WI38 (cell line): Measurements from ENCODE around the gene HMCN1.

ENCODE experiments used
- H3K4me3 ChIP-seq: 2 replicates; pipeline ENCODE4 v1.5.1; 2011; ENCODE audit warnings: low read depth, mild to moderate bottlenecking, control low read depth, low read length
- TF ChIP-seq, protein P1 (sequence below): IDR thresholded peaks from 2 replicates; pipeline ENCODE4 v1.5.1; 2012; ENCODE audit warnings: low read depth, mild to moderate bottlenecking, control low read depth, low read length

Gene HMCN1

DNA sequence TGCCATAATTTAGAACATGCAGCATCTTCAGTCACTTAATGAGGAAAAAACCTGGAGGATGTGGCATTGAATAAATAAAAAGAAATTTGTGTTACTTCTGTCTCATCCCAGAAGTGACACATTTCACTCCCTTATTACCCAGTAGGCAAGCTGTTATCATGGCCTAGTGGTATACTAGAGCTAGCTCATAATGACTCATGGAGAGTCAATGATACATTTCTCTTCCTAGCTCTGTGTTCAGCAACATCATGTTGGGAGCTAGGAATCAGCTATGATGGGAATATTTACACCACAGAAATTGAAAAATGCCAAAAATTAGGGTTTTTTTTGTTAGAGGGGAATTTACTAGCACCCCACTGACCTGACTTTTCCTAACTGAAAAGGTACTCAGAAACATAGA lies 182.7 kb downstream of the HMCN1 start:
- H3K4me3 ChIP-seq = no peak overlapping the region
- TF ChIP-seq, protein P1, sequence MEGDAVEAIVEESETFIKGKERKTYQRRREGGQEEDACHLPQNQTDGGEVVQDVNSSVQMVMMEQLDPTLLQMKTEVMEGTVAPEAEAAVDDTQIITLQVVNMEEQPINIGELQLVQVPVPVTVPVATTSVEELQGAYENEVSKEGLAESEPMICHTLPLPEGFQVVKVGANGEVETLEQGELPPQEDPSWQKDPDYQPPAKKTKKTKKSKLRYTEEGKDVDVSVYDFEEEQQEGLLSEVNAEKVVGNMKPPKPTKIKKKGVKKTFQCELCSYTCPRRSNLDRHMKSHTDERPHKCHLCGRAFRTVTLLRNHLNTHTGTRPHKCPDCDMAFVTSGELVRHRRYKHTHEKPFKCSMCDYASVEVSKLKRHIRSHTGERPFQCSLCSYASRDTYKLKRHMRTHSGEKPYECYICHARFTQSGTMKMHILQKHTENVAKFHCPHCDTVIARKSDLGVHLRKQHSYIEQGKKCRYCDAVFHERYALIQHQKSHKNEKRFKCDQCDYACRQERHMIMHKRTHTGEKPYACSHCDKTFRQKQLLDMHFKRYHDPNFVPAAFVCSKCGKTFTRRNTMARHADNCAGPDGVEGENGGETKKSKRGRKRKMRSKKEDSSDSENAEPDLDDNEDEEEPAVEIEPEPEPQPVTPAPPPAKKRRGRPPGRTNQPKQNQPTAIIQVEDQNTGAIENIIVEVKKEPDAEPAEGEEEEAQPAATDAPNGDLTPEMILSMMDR = no peak

DNA sequence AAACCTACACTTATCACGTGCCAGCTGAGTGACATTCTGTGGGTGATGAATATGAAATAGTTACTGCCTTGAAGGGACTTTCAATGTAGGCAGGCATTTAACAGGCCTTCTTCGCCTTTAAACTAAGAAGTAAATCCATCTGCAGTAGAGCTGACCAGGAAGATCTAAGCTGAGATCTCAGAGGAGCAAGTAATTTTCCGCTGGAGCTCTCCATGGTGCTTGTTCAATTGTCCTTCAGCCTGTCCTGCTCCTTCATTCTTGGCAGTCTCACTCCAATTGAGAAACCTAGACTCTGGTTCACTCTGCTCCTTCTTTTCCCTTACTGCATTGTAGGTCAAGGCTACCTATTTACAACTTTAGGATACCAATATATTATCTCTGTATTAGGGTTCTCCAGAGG lies 183.5 kb downstream of the HMCN1 start:
- H3K4me3 ChIP-seq = no peak overlapping the region
- TF ChIP-seq, protein P1 = no peak

DNA sequence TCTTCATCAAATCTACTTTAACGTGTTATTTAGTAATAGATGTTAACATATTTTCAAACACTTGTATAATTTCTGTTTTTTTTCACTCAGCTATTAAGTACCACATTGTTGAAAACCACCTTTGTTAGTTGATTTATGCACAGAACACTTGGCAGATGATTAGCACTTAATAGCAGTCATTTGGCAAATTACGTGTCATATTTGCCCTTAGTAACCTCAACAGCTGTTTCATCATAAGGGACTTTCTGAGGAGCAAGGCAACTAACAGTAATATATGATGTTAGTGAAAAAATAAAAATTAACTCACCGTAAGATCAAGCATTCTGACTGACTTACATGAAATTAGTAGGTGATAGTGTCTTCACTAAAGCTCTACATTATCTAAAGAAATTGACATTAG lies 186.4 kb downstream of the HMCN1 start:
- TF ChIP-seq, protein P1 = no peak
- no peak overlapping the region for H3K4me3 ChIP-seq

DNA sequence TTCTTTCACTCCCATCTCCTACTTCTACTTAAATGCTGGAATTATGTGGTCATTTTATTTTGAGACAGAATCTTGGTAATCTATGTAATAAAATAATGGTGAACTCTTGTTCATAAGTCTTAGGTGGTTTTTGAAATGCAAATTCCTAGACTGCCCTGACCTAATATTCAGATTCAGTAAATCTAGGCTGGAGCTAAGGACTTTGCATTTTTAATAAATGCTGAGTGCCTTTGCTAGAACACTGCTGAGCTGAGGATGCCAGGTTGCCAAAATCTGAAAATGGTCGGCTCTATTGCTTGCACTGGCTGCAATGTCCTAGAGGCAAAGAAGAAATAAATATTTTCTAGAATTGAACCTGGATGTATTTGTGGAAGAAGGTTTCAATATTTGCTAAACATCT lies 187.4 kb downstream of the HMCN1 start:
- no peak overlapping the region for H3K4me3 ChIP-seq
- TF ChIP-seq, protein P1 = no peak

DNA sequence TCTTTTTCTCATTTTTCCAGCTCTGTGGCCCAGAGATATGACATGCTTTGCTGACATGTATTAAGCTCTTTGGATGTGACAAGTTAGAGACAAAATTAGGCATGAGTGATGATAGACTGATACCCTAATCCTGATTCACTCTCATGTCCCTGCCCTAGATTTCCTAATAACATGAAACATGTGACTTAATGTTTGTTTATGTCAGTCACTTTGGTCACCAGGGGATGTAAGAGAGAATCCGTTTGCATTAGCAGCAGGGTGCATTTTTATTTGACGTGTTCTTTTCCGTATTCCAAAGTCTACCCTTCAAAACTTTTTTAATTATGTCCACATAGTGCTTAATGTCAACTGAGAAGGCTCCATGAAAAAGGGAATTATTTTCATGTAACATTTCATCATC lies 192.4 kb downstream of the HMCN1 start:
- no peak overlapping the region for H3K4me3 ChIP-seq
- TF ChIP-seq, protein P1 = no peak

DNA sequence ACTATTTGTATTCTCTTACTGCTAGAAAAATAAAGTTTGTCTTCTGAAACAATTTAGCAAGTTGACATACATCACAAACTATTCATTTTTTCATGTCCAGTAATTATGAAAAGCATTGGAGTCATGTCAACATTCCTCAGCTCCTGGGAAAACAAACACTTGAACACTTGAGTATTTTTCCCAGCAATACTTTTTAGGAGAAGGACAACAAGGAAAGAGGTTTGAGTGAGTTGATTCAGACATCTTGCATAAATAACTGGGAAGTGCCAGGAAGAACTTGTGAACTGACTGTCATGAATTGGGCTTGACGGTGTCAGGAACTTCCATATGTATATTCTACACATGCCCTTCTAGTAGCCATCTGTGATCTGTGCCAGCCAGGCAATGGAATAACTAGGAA lies 195.6 kb downstream of the HMCN1 start:
- TF ChIP-seq, protein P1 = no peak
- H3K4me3 ChIP-seq = no peak overlapping the region

DNA sequence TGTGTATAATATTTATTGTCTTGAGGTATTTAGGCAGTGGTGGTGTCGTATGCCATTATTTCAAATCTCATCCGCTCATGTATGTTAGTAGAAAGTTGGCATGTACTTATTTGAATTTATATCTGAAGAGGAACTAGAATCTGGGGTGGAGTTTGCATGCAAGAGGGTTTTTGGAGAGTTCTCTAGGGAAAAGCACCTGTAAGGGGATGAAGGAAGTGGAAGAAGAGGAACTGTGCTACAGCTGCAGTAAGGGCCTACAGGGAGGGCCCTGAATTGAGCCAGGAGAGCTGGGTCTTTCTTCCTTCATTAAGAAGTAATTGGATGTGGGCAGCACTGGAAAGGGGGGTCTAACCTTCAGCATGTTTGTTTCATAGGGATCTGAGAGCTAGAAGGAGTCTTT lies 197.2 kb downstream of the HMCN1 start:
- TF ChIP-seq, protein P1 = no peak
- no peak overlapping the region for H3K4me3 ChIP-seq

DNA sequence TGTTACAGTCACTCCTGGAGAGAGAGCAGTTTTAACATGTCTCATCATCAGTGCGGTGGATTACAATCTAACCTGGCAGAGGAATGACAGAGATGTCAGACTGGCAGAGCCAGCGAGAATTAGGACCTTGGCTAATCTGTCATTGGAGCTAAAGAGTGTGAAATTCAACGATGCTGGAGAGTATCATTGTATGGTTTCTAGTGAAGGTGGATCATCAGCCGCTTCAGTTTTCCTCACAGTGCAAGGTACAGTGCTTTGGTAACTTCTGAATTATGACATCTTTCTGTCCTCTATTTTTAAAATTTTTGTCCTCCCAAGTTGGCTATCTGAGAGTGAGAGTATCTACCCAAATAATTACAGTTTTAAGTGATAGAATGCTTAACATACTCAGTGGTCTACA lies 199.4 kb downstream of the HMCN1 start:
- TF ChIP-seq, protein P1 = no peak
- H3K4me3 ChIP-seq = no peak overlapping the region
